Measurements from ENCODE around the gene DICER1.

- TF ChIP-seq EZH2 (IDR thresholded peaks at IDR 0.05) = no peak
- no peak for TF ChIP-seq CTCF (IDR thresholded peaks at IDR 0.05)
- no peak for TF ChIP-seq EZH2phosphoT487 (IDR thresholded peaks at IDR 0.05)
Measured at GRCh38 chr14:95162641-95163040, 5.3 kb upstream of the DICER1 start.

Measured in neural progenitor cell (in vitro differentiated cells).